Measurements from ENCODE around the gene FCHO2. TPM values are rescaled to one million over a fixed set of nuclear protein-coding genes. Genes with fewer than 3 reads are reported as not detected.

Gene FCHO2
- total RNA-seq, 4 donors from 2014 or later: 24.9 to 37.5 (median 30.7) TPM

DNA sequence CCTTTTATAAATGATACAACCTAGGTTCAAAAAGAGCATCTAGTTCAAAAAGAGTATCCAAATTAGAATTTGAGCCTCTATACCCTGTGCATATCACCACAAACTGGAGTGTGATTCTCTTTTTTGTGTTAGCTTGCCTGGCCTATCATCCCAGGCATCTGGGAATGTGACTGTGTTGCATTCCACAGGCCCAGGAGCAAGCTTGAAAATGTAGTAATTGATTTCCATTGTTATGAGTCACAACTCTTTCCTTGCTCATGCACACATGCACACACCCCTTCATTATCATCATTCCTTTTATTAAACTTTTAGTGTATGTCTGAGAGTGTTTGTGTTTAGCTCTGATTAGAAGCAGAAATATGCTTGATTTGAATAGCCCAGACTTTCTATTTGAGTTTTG lies 75.2 kb downstream of the FCHO2 start:
- no peaks in the 10 kb centered on the region for H3K27me3 ChIP-seq
- no peak overlapping the region for H3K27ac ChIP-seq
- TF ChIP-seq, protein P1, sequence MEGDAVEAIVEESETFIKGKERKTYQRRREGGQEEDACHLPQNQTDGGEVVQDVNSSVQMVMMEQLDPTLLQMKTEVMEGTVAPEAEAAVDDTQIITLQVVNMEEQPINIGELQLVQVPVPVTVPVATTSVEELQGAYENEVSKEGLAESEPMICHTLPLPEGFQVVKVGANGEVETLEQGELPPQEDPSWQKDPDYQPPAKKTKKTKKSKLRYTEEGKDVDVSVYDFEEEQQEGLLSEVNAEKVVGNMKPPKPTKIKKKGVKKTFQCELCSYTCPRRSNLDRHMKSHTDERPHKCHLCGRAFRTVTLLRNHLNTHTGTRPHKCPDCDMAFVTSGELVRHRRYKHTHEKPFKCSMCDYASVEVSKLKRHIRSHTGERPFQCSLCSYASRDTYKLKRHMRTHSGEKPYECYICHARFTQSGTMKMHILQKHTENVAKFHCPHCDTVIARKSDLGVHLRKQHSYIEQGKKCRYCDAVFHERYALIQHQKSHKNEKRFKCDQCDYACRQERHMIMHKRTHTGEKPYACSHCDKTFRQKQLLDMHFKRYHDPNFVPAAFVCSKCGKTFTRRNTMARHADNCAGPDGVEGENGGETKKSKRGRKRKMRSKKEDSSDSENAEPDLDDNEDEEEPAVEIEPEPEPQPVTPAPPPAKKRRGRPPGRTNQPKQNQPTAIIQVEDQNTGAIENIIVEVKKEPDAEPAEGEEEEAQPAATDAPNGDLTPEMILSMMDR (IDR thresholded peaks at IDR 0.05): no peak
- TF ChIP-seq POLR2A (IDR thresholded peaks at IDR 0.05): no peak
- no peak for TF ChIP-seq EP300 (IDR thresholded peaks at IDR 0.05)
- no peak overlapping the region for H3K4me3 ChIP-seq
- H3K36me3 ChIP-seq: peaks cover 0 to 25% (median 0%) of the 10 kb centered on the region in 3 donors
- peaks cover 0 to 7% (median 0%) of the 10 kb centered on the region in 4 donors for H3K4me1 ChIP-seq
- DNase-seq (ENCODE audit: low spot score in 2 of 2): no peak
- no peaks in the 10 kb centered on the region for H3K9me3 ChIP-seq

DNA sequence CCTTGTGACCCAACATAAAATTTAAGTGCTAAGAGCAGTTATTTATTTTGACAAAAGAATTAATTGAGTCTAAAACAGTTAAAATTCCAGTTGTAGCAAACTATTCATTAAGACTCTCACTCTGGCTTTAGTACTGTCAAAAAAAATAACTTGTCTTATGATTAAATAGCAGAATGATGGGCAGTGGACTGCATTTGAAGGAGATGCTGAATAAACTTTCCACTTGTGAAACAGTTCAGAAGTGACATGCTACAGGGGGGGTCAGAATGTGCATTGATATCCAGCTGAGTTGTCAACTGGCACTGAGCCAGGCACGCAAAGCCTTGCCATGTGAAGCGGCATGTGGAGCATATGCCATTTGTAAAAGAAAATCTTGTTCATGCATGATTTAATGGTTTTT lies 76.0 kb downstream of the FCHO2 start:
- TF ChIP-seq EP300 (IDR thresholded peaks at IDR 0.05) (no peak), POLR2A (IDR thresholded peaks at IDR 0.05) (no peak)
- TF ChIP-seq, protein P1 (IDR thresholded peaks at IDR 0.05): no peak
- H3K36me3 ChIP-seq: peaks cover 0 to 22% (median 0%) of the 10 kb centered on the region in 3 donors
- no peaks in the 10 kb centered on the region for H3K27me3 ChIP-seq
- H3K9me3 ChIP-seq: no peaks in the 10 kb centered on the region
- H3K4me3 ChIP-seq: no peak overlapping the region
- H3K27ac ChIP-seq: no peak overlapping the region
- WGBS, 2 donors: 36 to 46% methylated on average over 2 of the region's 2 CpGs
- DNase-seq (ENCODE audit: low spot score in 2 of 2): no peak
- H3K4me1 ChIP-seq: peaks cover 0 to 7% (median 0%) of the 10 kb centered on the region in 4 donors

DNA sequence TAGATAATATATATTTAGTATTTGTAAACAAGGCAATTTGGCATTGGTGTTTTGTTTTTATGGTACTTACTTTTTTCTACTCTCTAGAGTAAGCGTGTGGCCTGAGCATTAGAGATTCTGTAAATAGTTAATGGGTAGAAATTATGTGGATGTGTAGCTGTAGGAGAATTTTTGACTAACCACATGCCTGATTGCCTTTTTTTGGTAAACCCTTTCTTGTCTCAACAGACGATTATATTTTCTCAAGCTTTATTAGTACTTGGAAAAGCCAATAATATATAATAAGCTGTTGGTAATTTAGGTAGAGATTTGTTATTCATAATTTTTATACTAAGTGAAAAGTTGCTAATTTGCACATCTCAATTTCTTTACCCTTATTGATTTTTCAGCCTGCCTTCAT lies 76.8 kb downstream of the FCHO2 start:
- Histone ChIP-seq H3K9me3 (no peaks in the 10 kb centered on the region), H3K27me3 (no peaks in the 10 kb centered on the region), H3K4me3 (no peak overlapping the region), H3K36me3 (peaks cover 0 to 27% (median 0%) of the 10 kb centered on the region in 3 donors), H3K4me1 (peaks cover 0 to 7% (median 0%) of the 10 kb centered on the region in 4 donors), H3K27ac (no peak overlapping the region)
- WGBS, 2 donors: 86 to 91% methylated on average over 2 of the region's 2 CpGs
- no peak for DNase-seq (ENCODE audit: low spot score in 2 of 2)
- TF ChIP-seq, protein P1 (IDR thresholded peaks at IDR 0.05): no peak

DNA sequence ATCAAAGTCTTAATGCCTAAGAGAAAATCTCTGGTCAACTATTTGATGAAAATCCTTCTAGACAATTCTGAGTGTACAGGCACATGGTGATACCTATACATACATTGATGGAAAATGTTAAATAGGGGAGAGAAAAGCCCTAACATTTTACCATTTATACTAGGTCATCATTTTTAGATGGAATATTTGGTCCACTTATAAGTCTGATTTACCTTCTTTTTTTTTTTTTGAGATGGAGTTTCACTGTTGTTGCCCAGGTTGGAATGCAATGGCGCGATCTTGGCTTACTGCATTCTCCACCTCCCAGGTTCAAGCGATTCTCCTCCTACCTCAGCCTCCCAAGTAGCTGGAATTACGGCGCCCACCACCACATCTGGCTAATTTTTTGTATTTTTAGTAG lies 81.7 kb downstream of the FCHO2 start:
- 97 to 99% methylated on average over 5 of the region's 5 CpGs for WGBS, 2 donors
- peaks cover 0 to 43% (median 0%) of the 10 kb centered on the region in 3 donors for H3K36me3 ChIP-seq
- TF ChIP-seq, protein P1 (IDR thresholded peaks at IDR 0.05): no peak
- TF ChIP-seq POLR2A (IDR thresholded peaks at IDR 0.05) (no peak), EP300 (IDR thresholded peaks at IDR 0.05) (no peak)

DNA sequence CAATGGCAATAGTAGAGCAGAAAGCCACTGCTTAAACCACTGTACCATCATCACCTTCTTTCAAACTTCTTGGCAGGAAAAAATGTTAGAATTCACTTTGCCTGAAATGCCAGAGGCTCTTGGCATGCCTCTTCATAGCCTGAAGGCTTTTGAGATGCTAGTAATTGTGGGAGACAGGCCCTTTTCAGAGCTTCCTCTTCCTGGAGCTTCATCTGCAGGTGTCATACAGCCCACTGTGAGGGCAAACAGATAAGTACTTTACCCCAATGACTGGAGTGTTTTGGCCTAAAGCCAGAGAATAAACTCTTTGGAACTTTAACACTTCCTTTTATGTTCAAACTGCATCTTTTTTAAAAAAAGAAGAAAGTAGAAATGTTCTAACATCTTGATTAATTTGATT lies 83.2 kb downstream of the FCHO2 start:
- H3K9me3 ChIP-seq: no peaks in the 10 kb centered on the region
- H3K36me3 ChIP-seq: peaks cover 0 to 50% (median 0%) of the 10 kb centered on the region in 3 donors
- no peak overlapping the region for H3K27ac ChIP-seq

More for the DNA sequence above, 81.7 kb downstream of the FCHO2 start:
- H3K27ac ChIP-seq: no peak overlapping the region
- no peaks in the 10 kb centered on the region for H3K4me1 ChIP-seq
- no peak overlapping the region for H3K4me3 ChIP-seq
- H3K9me3 ChIP-seq: no peaks in the 10 kb centered on the region
- H3K27me3 ChIP-seq: no peaks in the 10 kb centered on the region
- no peak for DNase-seq (ENCODE audit: low spot score in 2 of 2)

More for the DNA sequence above, 83.2 kb downstream of the FCHO2 start:
- H3K27me3 ChIP-seq: no peaks in the 10 kb centered on the region
- DNase-seq (ENCODE audit: low spot score in 2 of 2): no peak
- TF ChIP-seq, protein P1 (IDR thresholded peaks at IDR 0.05): no peak
- TF ChIP-seq EP300 (IDR thresholded peaks at IDR 0.05) (no peak), POLR2A (IDR thresholded peaks at IDR 0.05) (no peak)
- no peaks in the 10 kb centered on the region for H3K4me1 ChIP-seq
- H3K4me3 ChIP-seq: no peak overlapping the region

All from tibial nerve (tissue), 4 donors.